Activated naive CD4-positive, alpha-beta T cell treated with anti-CD3 and anti-CD28 coated beads, Interleukin-2, amount 50 U/mL, for 72 hours (primary cell): ENCODE data around the gene BTBD9. TPM values are rescaled to one million over a fixed set of nuclear protein-coding genes. Genes with fewer than 3 reads are reported as not detected.

Experiments
- ATAC-seq, 2 donors: fragments of 150-1000 bp; cut with Tn5 transposase; 2 replicates each; pipeline ENCODE4 v1.10.0; 2021; ENCODE audit warnings: mild to moderate bottlenecking in 2 of 2, moderate library complexity in 2 of 2
- DNase-seq, 2 donors: peaks; one replicate each; pipeline ENCODE4 v3.0.0; 2021 to 2022; ENCODE audit warnings: low spot score in 2 of 2
- H3K27ac Mint-ChIP-seq, 2 donors: one replicate each; pipeline ENCODE4 v1.8.0; 2022; ENCODE audit warnings: mild to moderate bottlenecking in 2 of 2, mixed read lengths in 2 of 2
- H3K36me3 Mint-ChIP-seq, 2 donors: one replicate each; pipeline ENCODE4 v1.8.0; 2022; ENCODE audit warnings: mixed read lengths in 2 of 2
- H3K9me3 Mint-ChIP-seq, 2 donors: one replicate each; pipeline ENCODE4 v1.8.0; 2022; ENCODE audit warnings: mixed read lengths in 2 of 2
- total RNA-seq, 2 donors: library from RNA; stranded (reverse); gene quantifications; one replicate each; pipeline ENCODE4 v1.2.3, GENCODE V29; 2022

Gene BTBD9
- total RNA-seq, 2 donors from 2014 or later, result 10.5 to 18.8 TPM

GRCh38 chr6:38187811-38188590, 451.7 kb downstream of the BTBD9 start:
- peak overlapping the region in 1 of 2 donors; percentile 39 for H3K27ac Mint-ChIP-seq
- no peaks in the 10 kb centered on the region for H3K36me3 Mint-ChIP-seq
- no peaks in the 10 kb centered on the region for H3K9me3 Mint-ChIP-seq
- ATAC-seq (no peak), DNase-seq (no peak)

DNA sequence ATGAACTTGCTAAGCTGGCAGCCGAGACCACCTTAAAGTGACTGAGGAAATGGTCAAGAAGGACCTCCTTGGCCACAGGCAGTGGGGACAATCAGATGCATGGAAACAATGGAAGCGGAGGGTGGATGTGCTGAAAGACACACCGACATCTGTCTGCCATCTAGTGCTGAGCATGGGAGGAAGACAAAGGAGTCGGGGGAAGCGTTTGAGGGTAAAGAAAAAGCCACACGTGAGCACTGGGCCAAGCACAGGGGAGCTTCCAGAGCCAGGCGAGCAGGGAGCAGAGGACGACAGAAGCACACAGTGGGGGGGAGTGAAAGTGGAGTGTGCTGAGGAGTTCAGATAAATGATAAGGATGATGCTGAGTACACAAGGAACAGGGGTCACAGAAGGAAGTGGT, 452.4 kb downstream of the BTBD9 start:
- H3K27ac Mint-ChIP-seq, result peak overlapping the region in 1 of 2 donors; percentile 6
- no peaks in the 10 kb centered on the region for H3K9me3 Mint-ChIP-seq
- H3K36me3 Mint-ChIP-seq, result no peaks in the 10 kb centered on the region
- DNase-seq (no peak), ATAC-seq (no peak)

DNA sequence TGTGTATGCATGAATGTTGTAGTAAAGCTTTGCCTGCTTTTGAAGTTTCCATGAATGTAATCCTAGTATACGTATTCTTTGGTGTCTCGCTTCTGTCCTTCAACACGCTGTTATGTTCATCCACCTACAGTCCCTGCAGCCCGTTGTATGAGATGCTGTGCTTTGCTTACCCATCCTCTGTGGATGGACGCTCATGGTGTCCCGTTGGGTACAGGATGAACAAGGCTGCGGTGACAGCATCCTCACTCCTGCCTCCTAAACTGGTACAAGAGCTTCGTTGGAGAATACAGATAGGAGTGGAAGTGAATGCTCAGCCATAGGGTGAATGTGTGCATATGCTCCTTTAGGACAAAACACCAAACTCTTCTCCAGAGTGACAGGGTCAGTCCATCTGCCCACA, 454.0 kb downstream of the BTBD9 start:
- Mint-ChIP-seq H3K27ac (no peak overlapping the region), H3K36me3 (no peaks in the 10 kb centered on the region)
- DNase-seq, result no peak

GRCh38 chr6:38185244-38185643, 454.5 kb downstream of the BTBD9 start:
- H3K9me3 Mint-ChIP-seq, result no peaks in the 10 kb centered on the region
- H3K36me3 Mint-ChIP-seq, result no peaks in the 10 kb centered on the region
- ATAC-seq (no peak), DNase-seq (no peak)
- H3K27ac Mint-ChIP-seq, result no peak overlapping the region

More for the DNA sequence above, 454.0 kb downstream of the BTBD9 start:
- no peak for ATAC-seq
- H3K9me3 Mint-ChIP-seq, result no peaks in the 10 kb centered on the region

- ATAC-seq, result no peak
- Mint-ChIP-seq H3K9me3 (no peaks in the 10 kb centered on the region), H3K27ac (peak overlapping the region in 1 of 2 donors; percentile 51), H3K36me3 (no peaks in the 10 kb centered on the region)
- DNase-seq, result no peak
Measured at GRCh38 chr6:38184585-38185080, 455.1 kb downstream of the BTBD9 start.

- Mint-ChIP-seq H3K36me3 (no peaks in the 10 kb centered on the region), H3K27ac (peak overlapping the region in 1 of 2 donors; percentile 51)
Measured at GRCh38 chr6:38183856-38184584, 455.7 kb downstream of the BTBD9 start.

DNA sequence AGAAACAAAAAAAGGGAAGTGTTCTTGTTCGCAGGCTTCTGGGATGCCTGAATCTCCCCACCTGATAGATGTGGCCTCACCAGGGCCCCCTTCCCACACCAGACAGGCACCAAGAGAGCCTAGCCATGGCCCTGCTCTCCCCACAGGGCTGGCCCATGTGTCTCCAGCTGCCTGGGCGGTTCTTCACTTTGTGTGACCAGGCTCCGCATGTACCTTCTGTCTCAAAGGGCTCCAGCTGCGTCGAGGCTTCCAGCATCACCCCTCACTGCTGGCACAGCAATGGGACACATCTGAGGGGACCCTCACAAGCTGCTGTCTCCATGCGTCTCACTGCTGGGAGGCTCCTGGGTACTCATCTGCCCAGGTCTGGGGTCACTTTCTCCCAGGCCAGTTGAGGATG, 457.3 kb downstream of the BTBD9 start:
- no peaks in the 10 kb centered on the region for H3K9me3 Mint-ChIP-seq
- H3K36me3 Mint-ChIP-seq, result no peaks in the 10 kb centered on the region
- ATAC-seq (no peak), DNase-seq (no peak)
- no peak overlapping the region for H3K27ac Mint-ChIP-seq

More at GRCh38 chr6:38183856-38184584, 455.7 kb downstream of the BTBD9 start:
- ATAC-seq (no peak), DNase-seq (no peak)
- no peaks in the 10 kb centered on the region for H3K9me3 Mint-ChIP-seq

GRCh38 chr6:38180586-38180985, 459.1 kb downstream of the BTBD9 start:
- DNase-seq (no peak), ATAC-seq (no peak)
- Mint-ChIP-seq H3K9me3 (no peaks in the 10 kb centered on the region), H3K27ac (peak overlapping the region in 1 of 2 donors; percentile 63), H3K36me3 (no peaks in the 10 kb centered on the region)

DNA sequence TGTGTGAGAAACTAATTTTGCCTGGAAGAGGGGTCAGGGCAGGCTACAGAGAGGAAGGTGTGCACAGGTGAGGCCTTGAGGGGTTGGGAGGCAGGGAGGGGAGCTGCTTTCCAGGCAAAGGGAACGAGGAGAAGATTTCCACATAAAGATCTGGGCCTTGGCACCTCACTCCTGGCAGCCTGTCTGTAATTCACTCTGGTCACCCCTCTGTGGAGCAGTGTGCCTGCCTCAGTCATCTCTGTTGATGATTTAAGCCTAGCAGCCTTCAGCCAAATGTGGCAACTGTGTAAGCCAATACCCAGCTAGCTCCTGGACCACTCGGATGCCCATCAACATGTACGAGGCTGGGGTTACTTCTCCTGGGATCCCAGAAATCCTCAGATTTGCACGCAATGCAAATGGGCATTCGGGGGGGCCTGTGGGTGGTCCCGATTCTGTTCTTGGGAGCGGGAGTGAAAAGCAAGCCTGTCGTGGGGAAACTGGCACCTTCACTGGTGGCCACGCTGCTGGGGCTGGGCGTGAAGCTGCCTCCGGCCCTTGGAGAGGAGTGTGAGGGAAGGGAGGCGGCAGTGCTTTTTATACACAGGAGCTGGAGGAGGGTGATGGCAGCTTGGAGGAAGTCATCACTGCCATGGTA, 459.8 kb downstream of the BTBD9 start:
- Mint-ChIP-seq H3K9me3 (no peaks in the 10 kb centered on the region), H3K36me3 (no peaks in the 10 kb centered on the region), H3K27ac (peak overlapping the region in 1 of 2 donors; percentile 77)
- ATAC-seq (no peak), DNase-seq (no peak)

DNA sequence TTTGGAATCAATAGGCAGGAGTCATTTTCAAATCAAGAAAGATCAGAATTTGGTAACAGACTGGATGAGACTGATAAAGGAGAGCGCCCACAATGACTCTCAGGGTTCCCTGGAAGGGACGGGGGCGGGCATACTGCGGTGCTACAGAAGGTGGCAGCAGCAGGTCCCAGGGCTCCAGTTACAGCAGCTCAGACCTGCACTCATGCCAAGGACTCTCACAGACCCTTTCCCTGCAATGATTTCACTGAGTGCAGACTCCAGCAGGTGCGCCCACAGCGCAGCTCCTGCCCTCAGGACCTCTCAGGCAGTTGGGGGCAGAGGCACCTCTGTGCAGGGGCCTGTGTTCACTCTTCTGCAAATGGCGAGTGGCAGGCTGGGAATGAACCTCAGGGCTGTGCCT, 460.4 kb downstream of the BTBD9 start:
- no peak for DNase-seq
- Mint-ChIP-seq H3K36me3 (no peaks in the 10 kb centered on the region), H3K27ac (peak overlapping the region in 1 of 2 donors; percentile 33), H3K9me3 (no peaks in the 10 kb centered on the region)
- ATAC-seq, result no peak

- Mint-ChIP-seq H3K9me3 (no peaks in the 10 kb centered on the region), H3K27ac (no peak overlapping the region), H3K36me3 (no peaks in the 10 kb centered on the region)
- no peak for DNase-seq
- no peak for ATAC-seq
Measured at GRCh38 chr6:38178584-38178886, 461.2 kb downstream of the BTBD9 start.

GRCh38 chr6:38177882-38178583, 461.7 kb downstream of the BTBD9 start:
- DNase-seq, result no peak
- H3K9me3 Mint-ChIP-seq, result no peaks in the 10 kb centered on the region
- no peaks in the 10 kb centered on the region for H3K36me3 Mint-ChIP-seq
- no peak for ATAC-seq
- peak overlapping the region in 1 of 2 donors; percentile 67 for H3K27ac Mint-ChIP-seq

- DNase-seq (no peak), ATAC-seq (no peak)
- H3K9me3 Mint-ChIP-seq, result no peaks in the 10 kb centered on the region
- no peaks in the 10 kb centered on the region for H3K36me3 Mint-ChIP-seq
- H3K27ac Mint-ChIP-seq, result peak overlapping the region; percentile 19 to 50
Measured at GRCh38 chr6:38176797-38177751, 462.7 kb downstream of the BTBD9 start.

- Mint-ChIP-seq H3K36me3 (no peaks in the 10 kb centered on the region), H3K27ac (no peak overlapping the region), H3K9me3 (no peaks in the 10 kb centered on the region)
- no peak for ATAC-seq
- DNase-seq, result no peak
Measured at GRCh38 chr6:38175786-38176185, 463.9 kb downstream of the BTBD9 start.

DNA sequence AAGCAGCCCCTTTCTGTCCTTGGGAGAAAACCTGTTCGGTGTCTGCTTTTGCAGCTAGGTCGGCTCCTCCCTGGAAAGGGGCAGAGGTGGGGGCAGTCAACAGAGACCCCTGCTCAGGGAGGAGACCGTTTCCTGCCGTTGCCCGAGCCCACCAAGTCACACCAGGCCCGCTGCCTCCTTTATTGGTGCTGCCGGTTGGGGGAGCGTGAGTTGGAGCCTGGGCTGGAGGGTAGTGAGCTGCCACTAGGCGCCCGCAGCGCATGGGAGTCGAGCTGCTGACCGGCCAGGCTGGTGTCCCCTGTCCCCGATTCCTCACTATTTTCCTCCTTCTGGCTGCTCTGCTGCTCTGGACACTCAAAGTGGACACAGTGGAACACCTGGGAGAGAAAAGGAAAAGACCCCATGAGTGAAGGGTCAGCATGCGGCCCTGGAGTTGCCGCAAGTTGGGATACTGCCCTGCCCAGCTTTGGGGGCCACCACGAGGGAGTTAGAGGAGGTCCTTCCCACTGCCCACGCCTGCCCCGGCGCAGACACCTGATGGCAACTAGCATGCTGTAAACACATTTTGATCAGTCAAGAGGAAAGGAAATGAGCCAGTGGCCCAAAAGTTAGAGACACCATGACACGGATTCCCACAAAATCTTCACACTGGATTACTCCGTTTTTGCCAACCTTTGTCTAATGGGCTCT, 464.8 kb downstream of the BTBD9 start:
- no peaks in the 10 kb centered on the region for H3K9me3 Mint-ChIP-seq
- no peaks in the 10 kb centered on the region for H3K36me3 Mint-ChIP-seq
- ATAC-seq (no peak), DNase-seq (no peak)
- H3K27ac Mint-ChIP-seq, result peak overlapping the region in 1 of 2 donors; percentile 44
